Kidney capillary endothelial cell (primary cell): Measurements from ENCODE around the gene KRTAP2-4.
"Not testable (repeated sequence)": the region's sequence is repeated elsewhere in the genome, so short reads cannot be mapped to it uniquely, and the experiment has no call there.

ENCODE experiments used
- DNase-seq: peaks from one replicate; pipeline ENCODE4 v3.0.0-alpha.2; 2018; ENCODE audit warnings: low spot score

The KRTAP2-4 gene

DNA sequence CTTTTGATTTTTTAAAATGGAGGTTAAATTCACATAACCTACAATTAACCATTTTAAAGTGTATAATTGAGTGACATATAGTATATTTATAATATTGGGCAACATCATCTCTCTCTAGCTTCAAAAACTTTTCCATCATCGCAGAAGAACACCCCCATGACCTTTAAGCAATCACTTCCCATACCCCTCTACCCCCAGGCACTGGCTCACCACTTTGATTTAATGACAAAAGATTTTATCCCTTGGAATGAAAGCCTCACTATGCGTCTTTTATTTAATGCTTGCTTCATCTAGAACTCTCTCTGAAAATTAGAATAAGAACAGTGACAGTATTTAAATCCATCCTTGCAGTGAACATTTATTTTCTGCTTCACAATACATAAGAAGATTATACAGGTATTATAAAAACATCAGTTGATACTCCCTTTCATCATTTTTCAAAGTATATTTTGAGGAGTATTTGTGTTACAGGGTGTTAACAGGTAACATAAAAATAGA is 27.8 kb downstream of the KRTAP2-4 start:
- no peak for DNase-seq

DNA sequence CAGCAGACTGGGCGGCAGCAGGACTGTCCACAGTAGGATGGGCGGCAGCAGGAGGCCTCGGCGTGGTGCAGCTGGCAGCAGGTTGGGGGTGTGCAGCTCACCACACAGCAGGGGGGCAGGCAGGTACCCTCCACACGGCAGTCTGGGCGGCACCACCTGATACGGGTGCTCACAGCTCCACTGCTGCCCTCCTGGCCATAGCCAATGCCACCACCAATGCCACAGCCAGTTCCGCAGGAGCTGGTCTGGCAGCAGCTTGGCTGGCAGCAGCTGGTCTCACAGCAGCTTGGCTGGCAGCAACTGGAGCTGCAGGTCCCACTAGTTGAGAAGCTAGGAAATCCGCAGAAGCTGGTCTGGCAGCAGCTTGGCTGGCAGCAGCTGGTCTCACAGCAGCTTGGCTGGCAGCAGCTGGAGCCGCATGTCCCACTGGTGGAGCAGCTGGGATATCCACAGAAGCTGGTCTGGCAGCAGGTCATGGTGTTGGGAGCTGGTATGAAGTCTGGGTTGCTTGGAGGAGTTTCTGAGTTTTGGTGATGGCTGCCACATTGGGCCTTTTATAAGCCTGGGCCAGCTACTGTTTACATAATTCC is 31.2 kb downstream of the KRTAP2-4 start, which contains the start of gene KRTAP1-3:
Gene KRTAP1-3 (minus strand): TSS at position 529 of the 590 bp plus-strand sequence. CDS start 53 bp downstream, at position 476.
- DNase-seq: not testable (repeated sequence)

DNA sequence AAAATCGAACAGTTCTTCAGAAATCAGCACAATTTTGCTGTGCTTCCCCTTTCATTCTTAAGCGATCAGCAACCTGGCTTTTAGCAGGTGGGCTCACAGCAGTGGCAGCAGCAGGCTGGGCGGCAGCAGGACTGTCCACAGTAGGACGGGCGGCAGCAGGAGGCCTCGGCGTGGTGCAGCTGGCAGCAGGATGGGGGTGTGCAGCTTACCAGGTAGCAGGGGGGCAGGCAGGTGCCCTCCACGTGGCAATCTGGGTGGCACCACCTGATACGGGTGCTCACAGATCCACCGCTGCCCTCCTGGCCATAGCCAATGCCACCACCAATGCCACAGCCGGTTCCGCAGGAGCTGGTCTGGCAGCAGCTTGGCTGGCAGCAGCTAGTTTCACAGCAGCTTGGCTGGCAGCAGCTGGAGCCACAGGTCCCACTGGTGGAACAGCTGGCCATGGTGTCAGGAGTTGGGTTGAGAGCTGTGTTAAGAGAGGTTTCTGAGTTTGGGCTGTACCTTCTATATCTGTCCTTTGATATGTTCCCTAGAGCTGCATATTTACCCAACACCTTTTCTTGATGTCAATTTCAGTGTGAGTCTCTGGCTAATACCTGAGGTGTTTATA is 35.9 kb downstream of the KRTAP2-4 start, which contains the start of gene KRTAP1-4:
Gene KRTAP1-4 (minus strand): TSS at position 563 of the 613 bp plus-strand sequence. CDS start 117 bp downstream, at position 446.
- no peak for DNase-seq

DNA sequence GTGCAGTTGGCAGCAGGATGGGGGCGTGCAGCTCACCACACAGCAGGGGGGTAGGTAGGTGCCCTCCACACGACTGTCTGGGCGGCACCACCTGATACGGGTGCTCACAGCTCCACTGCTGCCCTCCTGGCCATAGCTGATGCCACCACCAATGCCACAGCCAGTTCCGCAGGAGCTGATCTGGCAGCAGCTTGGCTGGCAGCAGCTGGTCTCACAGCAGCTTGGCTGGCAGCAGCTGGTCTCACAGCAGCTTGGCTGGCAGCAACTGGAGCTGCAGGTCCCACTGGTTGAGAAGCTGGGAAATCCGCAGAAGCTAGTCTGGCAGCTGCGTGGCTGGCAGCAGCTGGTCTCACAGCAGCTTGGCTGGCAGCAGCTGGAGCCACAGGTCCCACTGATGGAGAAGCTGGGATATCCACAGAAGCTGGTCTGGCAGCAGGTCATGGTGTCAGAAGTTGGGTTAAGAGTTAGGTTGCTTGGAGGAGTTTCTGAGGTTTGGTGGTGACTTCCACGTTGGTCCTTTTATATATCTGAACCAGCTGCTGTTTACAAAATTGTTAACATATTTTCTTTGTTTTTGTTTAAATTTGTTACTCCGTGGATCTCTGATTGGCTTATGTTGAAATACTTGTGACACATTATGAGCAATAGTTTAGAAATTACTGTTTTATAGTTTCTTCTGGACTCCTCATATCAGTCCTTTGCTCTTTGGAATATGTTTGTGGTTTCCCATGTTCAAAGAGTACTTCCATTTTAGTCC is 38.8 kb downstream of the KRTAP2-4 start, which contains the start of gene KRTAP1-5:
Gene KRTAP1-5 (minus strand): TSS at position 494 of the 757 bp plus-strand sequence. CDS start 53 bp downstream, at position 441.
- DNase-seq: no peak

DNA sequence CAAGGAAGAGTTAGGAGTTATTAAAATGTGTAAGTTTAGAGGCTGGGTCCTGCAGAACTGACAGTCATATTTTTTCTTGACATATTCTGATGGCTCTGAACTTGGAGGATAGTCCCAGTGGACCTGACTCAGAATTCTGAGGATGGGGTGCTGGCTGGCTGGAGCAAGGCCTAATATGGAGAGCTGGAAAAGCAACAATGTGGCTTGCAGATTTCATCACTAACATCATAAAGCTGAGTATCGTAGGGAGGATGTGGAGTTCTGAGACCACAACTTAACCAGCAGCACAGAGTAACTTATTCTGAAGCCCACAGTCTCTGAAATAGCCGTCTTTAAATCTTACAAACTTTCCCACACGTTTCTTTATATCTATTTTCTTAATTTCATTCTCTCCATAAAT is 41.0 kb downstream of the KRTAP2-4 start:
- no peak for DNase-seq

DNA sequence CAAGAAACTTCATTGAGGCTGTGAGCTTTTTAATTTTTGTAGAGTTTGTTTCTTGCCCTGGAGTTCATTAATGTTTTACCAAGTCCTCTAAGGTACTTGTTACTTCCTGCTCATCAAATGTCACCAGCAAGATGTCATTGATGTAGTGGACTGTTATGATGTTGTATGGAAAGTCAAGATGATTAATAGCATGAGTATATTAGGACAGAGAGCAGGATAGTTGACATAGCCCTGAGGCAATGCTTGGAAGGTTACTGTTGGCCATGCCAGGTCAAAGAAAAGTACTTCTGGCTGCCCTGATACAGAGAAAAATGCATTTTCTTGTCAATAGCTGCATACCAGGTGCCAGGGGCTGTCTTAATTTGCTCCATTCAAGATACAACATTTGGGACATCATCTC is 45.3 kb downstream of the KRTAP2-4 start:
- no peak for DNase-seq

DNA sequence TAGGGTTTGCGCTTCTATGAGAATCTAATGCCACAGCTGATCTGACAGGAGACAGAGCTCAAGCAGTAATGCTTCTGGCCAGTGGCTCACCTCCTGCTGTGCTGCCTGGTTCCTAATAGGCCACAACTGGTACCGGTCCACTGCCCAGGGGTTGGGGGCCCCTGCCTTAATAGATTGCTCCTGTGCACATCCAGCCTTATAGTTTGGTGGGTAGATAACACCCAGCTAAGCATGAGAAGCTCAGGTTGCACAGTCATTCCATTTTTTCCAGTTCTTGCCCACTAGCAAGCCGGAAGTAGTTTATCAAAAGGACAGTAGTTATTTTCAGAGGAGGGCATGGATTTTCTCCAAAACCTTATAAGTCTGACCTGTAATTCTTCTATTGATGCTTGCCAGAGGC is 46.3 kb downstream of the KRTAP2-4 start:
- no peak for DNase-seq

DNA sequence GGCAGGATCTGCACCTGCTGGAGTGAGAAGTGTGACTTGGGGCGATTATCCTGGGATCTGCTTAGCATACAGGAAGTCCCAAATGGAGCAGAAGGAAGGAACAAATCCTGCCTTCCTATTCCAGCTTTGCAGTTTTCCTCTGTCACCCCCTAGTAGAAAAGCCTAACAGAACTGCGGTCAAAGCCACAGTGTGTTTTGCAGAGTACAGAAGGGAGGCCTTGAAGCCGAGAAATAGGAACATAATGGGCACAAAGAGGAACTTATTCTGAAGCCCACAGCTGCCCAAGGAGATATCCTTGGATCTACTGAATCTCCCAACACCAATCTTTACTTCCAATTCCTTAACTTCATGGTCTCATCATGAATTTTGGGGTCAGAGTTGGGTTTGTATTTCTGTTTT is 47.1 kb downstream of the KRTAP2-4 start:
- no peak for DNase-seq

DNA sequence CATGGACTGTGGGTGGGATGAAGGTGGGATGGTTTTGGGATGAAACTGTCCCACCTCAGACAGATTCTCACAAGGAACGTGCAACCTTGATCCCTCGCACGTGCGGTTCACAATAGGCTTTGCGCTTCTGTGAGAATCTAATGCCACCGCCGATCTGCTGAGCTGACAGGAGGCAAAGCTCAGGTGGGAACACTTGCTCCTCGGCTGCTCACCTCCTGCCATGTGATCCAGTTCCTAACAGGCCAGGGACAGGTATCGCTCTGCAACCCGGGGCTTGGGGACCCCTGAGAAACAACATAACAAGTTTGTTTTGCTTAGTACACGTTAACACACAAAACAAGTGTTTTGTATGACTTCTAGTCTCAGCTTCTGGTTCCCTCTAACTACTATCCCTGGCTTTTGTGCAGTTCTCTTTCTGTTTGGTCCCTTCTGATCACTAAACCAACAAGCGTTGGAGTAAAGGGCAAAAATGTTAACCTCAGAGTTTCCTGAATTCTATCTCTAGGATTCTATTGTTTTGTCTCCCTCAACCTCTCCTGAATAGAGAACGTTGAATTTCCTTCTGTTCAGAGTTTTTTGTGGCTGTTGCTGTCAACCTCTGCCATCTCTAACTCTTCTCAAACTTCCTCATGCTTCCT is 49.0 kb downstream of the KRTAP2-4 start:
- no peak for DNase-seq

DNA sequence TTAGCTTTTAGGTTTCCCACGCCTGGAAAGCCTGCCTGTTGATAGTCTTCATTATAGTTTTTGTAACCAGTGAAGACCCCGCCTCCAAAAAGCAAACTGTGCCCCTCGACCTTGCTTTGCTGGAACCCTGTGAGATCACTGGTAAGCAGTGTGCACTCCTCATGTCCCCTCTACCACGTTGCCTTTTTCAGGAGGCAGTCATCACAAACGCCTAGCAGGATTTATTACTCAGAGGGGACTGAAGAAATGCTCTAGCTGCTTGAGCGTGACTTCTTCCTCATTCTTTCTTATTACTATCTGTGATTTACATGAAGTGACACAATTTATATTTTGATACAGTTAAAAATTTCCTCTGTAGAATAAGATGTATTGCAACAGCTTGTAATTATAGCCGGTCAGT is 50.2 kb downstream of the KRTAP2-4 start:
- DNase-seq: no peak
